WTC11 (cell line): Measurements from ENCODE around the gene KANK3. TPM values are rescaled to one million over a fixed set of nuclear protein-coding genes. Genes with fewer than 3 reads are reported as not detected.

Experiments
- ATAC-seq: fragments of 200-7000 bp; cut with Tn5 transposase; 2 replicates; pipeline ENCODE4 v1.10.0; 2021; ENCODE audit warnings: mild to moderate bottlenecking, moderate library complexity
- CTCF ChIA-PET: fragments of 300-600 bp; sonication (Branson Sonifier 250); formaldehyde crosslinking; loops from one replicate; lab custom pipeline; 2021; ENCODE audit warnings: antibody characterized with exemption; lab: Charles Lee
- POLR2A ChIA-PET: fragments of 350-600 bp; sonication (Branson Sonifier 250); formaldehyde crosslinking; loops from one replicate; lab custom pipeline; 2021; ENCODE audit warnings: antibody characterized with exemption; lab: Charles Lee
- DNase-seq: peaks from one replicate; pipeline ENCODE4 v3.0.0; 2021; ENCODE audit warnings: low spot score
- H3K27ac Mint-ChIP-seq: 2 replicates; pipeline ENCODE4 v1.8.0; 2021; ENCODE audit warnings: mixed read lengths
- H3K27me3 Mint-ChIP-seq: 2 replicates; pipeline ENCODE4 v1.8.0; 2021; ENCODE audit warnings: low read depth, mild to moderate bottlenecking, moderate library complexity, mixed read lengths
- H3K36me3 Mint-ChIP-seq: 2 replicates; pipeline ENCODE4 v1.8.0; 2021; ENCODE audit warnings: mixed read lengths
- H3K4me1 Mint-ChIP-seq: 2 replicates; pipeline ENCODE4 v1.8.0; 2022; ENCODE audit warnings: mixed read lengths
- H3K4me3 Mint-ChIP-seq: 2 replicates; pipeline ENCODE4 v1.8.0; 2021; ENCODE audit warnings: mild to moderate bottlenecking, moderate library complexity, mixed read lengths
- H3K9me3 Mint-ChIP-seq: 2 replicates; pipeline ENCODE4 v1.8.0; 2021; ENCODE audit warnings: mixed read lengths
- CREM ChIP-seq: sonication (generic); formaldehyde crosslinking; IDR thresholded peaks from 2 replicates; pipeline ENCODE4 v1.8.1; 2022; ENCODE audit warnings: mild to moderate bottlenecking, missing genetic modification reagents, moderate library complexity
- ETV6 ChIP-seq: sonication (generic); formaldehyde crosslinking; IDR thresholded peaks from 2 replicates; pipeline ENCODE4 v1.8.1; 2022; ENCODE audit warnings: mild to moderate bottlenecking, missing genetic modification reagents
- GTF2I ChIP-seq: fragments of 250-450 bp; sonication (Bioruptor Pico); conservative IDR thresholded peaks from 2 replicates; pipeline ENCODE4 v1.4.0; 2021; ENCODE audit warnings: mild to moderate bottlenecking
- MAX ChIP-seq: sonication (generic); formaldehyde crosslinking; IDR thresholded peaks from 2 replicates; pipeline ENCODE4 v1.8.0; 2022; ENCODE audit warnings: mild to moderate bottlenecking, missing genetic modification reagents
- NFATC4 ChIP-seq: fragments of 250-450 bp; sonication (Bioruptor Pico); IDR thresholded peaks from 2 replicates; pipeline ENCODE4 v1.9.0; 2021; ENCODE audit warnings: mild to moderate bottlenecking
- NFYB ChIP-seq: sonication (generic); formaldehyde crosslinking; conservative IDR thresholded peaks from 2 replicates; pipeline ENCODE4 v1.8.0; 2022; ENCODE audit warnings: low read depth, missing genetic modification reagents
- TP53 ChIP-seq: sonication (generic); formaldehyde crosslinking; IDR thresholded peaks from 2 replicates; pipeline ENCODE4 v1.8.1; 2023; ENCODE audit warnings: mild to moderate bottlenecking, missing genetic modification reagents
- ZNF121 ChIP-seq: sonication (generic); formaldehyde crosslinking; IDR thresholded peaks from 2 replicates; pipeline ENCODE4 v1.8.0; 2023; ENCODE audit warnings: missing genetic modification reagents
- ZNF232 ChIP-seq: sonication (generic); formaldehyde crosslinking; IDR thresholded peaks from 2 replicates; pipeline ENCODE4 v1.8.0; 2022; ENCODE audit warnings: mild to moderate bottlenecking, missing genetic modification reagents
- ZNF263 ChIP-seq: sonication (generic); formaldehyde crosslinking; IDR thresholded peaks from 2 replicates; pipeline ENCODE4 v1.8.1; 2022; ENCODE audit warnings: low read depth, mild to moderate bottlenecking, moderate library complexity, missing genetic modification reagents
- total RNA-seq: library from RNA; stranded (reverse); gene quantifications from 3 replicates; pipeline ENCODE4 v1.2.3, GENCODE V29; 2021
- TF ChIP-seq, protein P1 (sequence below): sonication (generic); formaldehyde crosslinking; IDR thresholded peaks from 2 replicates; pipeline ENCODE4 v1.8.1; 2023; ENCODE audit warnings: mild to moderate bottlenecking, moderate library complexity, missing genetic modification reagents
- TF ChIP-seq, protein P2 (sequence below): fragments of 250-450 bp; sonication (Bioruptor Pico); IDR thresholded peaks from 2 replicates; pipeline ENCODE4 v1.9.0; 2021; ENCODE audit warnings: mild to moderate bottlenecking, borderline replicate concordance

The KANK3 gene
- total RNA-seq, 1 experiment from 2014 or later: 8.0 TPM

DNA sequence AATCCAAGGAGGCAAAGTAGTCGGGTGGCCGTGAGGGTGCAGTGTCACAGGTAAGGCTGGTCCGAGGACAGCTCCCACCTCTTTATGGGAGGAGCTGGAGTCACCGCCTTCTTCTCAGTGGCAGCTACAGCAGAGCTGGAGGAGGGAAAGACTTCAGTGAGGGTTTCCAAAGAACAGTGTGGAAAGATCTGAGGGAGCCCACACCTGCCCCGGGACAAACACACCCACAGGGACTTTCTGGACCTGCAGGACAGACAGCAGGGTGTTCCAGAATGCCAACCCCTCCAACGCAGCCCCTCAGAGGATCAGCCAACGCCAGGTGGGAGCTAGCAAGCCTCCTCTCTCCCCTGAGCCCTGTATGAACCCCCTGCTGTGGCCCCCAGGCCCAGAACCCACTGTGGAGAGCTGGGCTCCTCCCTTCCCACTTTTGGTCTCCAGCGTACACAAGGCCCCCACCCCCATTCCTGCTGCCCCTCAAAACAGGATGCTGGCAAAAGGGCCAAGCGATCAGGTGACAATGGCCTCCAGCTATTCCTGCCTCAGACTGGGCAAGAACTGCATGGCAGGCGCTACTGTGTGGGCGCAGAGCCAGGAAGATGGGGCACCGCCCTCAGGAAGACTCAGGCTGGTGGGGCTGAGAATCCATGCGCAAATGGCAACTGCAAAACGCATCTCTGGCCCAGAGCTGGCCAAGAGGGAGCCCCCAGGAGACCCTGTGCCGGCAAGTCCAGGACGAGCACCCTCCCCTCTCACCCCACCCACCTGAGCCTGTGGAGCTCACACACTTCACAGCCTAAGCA lies 31.4 kb downstream of the KANK3 start (continued):
- no peak for TF ChIP-seq ZNF263 (CRISPR knock-in tag)
- TF ChIP-seq GTF2I: no peak
- no peak for TF ChIP-seq ETV6

- TF ChIP-seq CREM: no peak
- no peak for TF ChIP-seq ZNF232 (CRISPR knock-in tag)
- TF ChIP-seq, protein P1, sequence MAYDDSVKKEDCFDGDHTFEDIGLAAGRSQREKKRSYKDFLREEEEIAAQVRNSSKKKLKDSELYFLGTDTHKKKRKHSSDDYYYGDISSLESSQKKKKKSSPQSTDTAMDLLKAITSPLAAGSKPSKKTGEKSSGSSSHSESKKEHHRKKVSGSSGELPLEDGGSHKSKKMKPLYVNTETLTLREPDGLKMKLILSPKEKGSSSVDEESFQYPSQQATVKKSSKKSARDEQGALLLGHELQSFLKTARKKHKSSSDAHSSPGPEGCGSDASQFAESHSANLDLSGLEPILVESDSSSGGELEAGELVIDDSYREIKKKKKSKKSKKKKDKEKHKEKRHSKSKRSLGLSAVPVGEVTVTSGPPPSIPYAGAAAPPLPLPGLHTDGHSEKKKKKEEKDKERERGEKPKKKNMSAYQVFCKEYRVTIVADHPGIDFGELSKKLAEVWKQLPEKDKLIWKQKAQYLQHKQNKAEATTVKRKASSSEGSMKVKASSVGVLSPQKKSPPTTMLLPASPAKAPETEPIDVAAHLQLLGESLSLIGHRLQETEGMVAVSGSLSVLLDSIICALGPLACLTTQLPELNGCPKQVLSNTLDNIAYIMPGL (CRISPR knock-in tag): no peak
- no peak for TF ChIP-seq NFATC4 (CRISPR knock-in tag)
- no peak for TF ChIP-seq TP53
- no peak for TF ChIP-seq NFYB
- TF ChIP-seq, protein P2, sequence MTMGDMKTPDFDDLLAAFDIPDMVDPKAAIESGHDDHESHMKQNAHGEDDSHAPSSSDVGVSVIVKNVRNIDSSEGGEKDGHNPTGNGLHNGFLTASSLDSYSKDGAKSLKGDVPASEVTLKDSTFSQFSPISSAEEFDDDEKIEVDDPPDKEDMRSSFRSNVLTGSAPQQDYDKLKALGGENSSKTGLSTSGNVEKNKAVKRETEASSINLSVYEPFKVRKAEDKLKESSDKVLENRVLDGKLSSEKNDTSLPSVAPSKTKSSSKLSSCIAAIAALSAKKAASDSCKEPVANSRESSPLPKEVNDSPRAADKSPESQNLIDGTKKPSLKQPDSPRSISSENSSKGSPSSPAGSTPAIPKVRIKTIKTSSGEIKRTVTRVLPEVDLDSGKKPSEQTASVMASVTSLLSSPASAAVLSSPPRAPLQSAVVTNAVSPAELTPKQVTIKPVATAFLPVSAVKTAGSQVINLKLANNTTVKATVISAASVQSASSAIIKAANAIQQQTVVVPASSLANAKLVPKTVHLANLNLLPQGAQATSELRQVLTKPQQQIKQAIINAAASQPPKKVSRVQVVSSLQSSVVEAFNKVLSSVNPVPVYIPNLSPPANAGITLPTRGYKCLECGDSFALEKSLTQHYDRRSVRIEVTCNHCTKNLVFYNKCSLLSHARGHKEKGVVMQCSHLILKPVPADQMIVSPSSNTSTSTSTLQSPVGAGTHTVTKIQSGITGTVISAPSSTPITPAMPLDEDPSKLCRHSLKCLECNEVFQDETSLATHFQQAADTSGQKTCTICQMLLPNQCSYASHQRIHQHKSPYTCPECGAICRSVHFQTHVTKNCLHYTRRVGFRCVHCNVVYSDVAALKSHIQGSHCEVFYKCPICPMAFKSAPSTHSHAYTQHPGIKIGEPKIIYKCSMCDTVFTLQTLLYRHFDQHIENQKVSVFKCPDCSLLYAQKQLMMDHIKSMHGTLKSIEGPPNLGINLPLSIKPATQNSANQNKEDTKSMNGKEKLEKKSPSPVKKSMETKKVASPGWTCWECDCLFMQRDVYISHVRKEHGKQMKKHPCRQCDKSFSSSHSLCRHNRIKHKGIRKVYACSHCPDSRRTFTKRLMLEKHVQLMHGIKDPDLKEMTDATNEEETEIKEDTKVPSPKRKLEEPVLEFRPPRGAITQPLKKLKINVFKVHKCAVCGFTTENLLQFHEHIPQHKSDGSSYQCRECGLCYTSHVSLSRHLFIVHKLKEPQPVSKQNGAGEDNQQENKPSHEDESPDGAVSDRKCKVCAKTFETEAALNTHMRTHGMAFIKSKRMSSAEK (CRISPR knock-in tag): no peak
- TF ChIP-seq, all 79 proteins: peak for 0
Measured at GRCh38 chr19:8310342-8311055, 32.6 kb downstream of the KANK3 start.

GRCh38 chr19:8308891-8309291 lies 34.2 kb downstream of the KANK3 start:
- ChIA-PET POLR2A (no interaction called here), CTCF (no interaction called here)
- H3K27ac Mint-ChIP-seq: peak overlapping the region; percentile 82
- peak; percentile 5 for DNase-seq
- peaks cover 24% of the 10 kb centered on the region for H3K36me3 Mint-ChIP-seq
- TF ChIP-seq ZNF232 (CRISPR knock-in tag) (no peak), ZNF121 (CRISPR knock-in tag) (0 out of 2 replicates have a peak, but pooled peaks have one; percentile 13), MAX (CRISPR knock-in tag) (no peak)
- peak overlapping the region; percentile 86 for H3K4me3 Mint-ChIP-seq
- no peaks in the 10 kb centered on the region for H3K9me3 Mint-ChIP-seq
- no peaks in the 10 kb centered on the region for H3K27me3 Mint-ChIP-seq
- no peak for ATAC-seq
- H3K4me1 Mint-ChIP-seq: peaks cover 33% of the 10 kb centered on the region

More at GRCh38 chr19:8310342-8311055, 32.6 kb downstream of the KANK3 start:
- peaks cover 28% of the 10 kb centered on the region for H3K36me3 Mint-ChIP-seq
- CTCF ChIA-PET: interaction anchor here (1.3 kb wide), 1 partner anchor 308 kb away, joined by 3 read pairs; no protein-coding TSS in a partner anchor
- H3K27ac Mint-ChIP-seq: no peak overlapping the region
- POLR2A ChIA-PET: interaction anchor here (0.7 kb wide), 1 partner anchor 783 kb away, joined by 3 read pairs; no protein-coding TSS in a partner anchor
- H3K4me1 Mint-ChIP-seq: peaks cover 27% of the 10 kb centered on the region
- ATAC-seq: no peak
- no peak overlapping the region for H3K4me3 Mint-ChIP-seq
- H3K27me3 Mint-ChIP-seq: no peaks in the 10 kb centered on the region
- peak; percentile 4 for DNase-seq
- H3K9me3 Mint-ChIP-seq: no peaks in the 10 kb centered on the region
